Fibroblast of the aortic adventitia (primary cell): Measurements from ENCODE around the gene GAL. TPM values are rescaled to one million over a fixed set of nuclear protein-coding genes. Genes with fewer than 3 reads are reported as not detected.

Source experiments
- DNase-seq: peaks from one replicate; pipeline ENCODE4 v3.0.0-alpha.2; 2010; ENCODE audit warnings: low read depth
- H3K4me3 ChIP-seq: 2 replicates; pipeline ENCODE4 v1.5.1; 2011; ENCODE audit warnings: low read depth, mild to moderate bottlenecking, control low read depth, low read length, moderate library complexity
- CTCF ChIP-seq: IDR thresholded peaks from 2 replicates; pipeline ENCODE4 v1.5.1; 2011; ENCODE audit warnings: mild to moderate bottlenecking, low read length, control low read depth, inconsistent platforms; ENCODE audit not compliant: insufficient read depth
- total RNA-seq: library from RNA; depleted of rRNA; stranded (reverse); fragments of >200 nt; gene quantifications from 2 replicates; pipeline ENCODE4 v1.2.3, GENCODE V29; 2012; ENCODE audit warnings: low replicate concordance

GAL gene
- total RNA-seq, 1 donor: not detected

GRCh38 chr11:68687986-68688385, 3.6 kb downstream of the GAL start:
- no peak overlapping the region for H3K4me3 ChIP-seq
- no peak for TF ChIP-seq CTCF
- DNase-seq: no peak

DNA sequence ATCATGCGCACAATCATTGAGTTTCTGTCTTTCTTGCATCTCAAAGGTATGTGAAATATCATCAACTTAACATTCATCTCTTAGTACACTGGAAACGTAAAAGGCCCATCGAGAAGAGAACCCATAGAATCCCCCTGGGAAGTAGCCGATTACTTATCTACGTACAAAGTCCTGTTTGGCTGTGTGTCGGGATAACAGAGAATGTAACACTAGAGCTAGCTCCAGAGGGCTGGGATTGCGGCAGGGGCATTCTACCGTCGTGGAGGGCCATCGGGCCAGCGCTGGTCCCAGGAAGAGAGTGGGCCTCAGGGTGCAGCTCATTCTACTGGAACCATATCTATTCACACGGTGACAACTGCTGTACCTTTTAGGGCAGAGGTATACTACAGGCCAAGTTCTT, 4.5 kb downstream of the GAL start:
- no peak for DNase-seq
- no peak for TF ChIP-seq CTCF
- H3K4me3 ChIP-seq: no peak overlapping the region

DNA sequence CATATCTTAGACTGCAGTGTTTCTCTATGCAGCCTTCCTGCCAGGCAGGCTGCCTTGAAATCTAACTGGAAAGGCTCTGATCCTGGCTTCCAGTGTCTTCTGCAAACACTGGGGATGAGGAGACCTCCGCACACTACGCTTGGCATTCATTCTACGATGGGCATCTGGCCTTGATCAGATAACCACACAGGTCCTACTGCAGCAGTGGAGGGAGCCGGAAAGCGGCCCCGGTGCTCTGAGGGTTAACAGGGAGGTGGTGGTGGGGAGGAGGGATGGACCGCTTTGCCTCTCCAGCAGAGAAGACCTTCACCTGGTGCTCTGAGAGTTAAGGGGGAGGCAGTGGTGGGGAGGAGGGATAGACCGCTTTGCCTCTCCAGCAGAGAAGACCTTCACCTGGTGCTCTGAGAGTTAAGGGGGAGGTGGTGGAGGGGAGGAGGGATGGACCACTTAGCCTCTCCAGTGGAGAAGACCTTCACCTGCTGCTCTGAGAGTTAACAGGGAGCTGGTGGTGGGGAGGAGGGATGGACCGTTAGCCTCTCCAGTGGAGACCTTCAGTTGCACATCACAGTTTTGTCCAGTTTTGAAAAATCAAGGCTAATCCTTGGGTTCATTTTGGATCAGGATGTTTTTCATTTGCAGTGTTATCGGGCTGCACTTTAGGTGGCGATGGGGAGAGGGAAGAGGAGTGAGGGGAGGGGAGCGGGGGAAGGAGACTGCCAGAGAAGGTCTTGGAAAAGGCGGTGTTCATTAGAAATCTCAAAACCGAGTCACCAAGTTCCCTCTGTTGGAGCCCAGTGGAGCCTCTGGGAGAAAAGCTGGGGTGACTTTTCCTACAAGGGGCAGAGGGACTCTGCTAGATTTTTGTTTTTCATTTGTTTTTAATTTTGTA, 5.6 kb downstream of the GAL start:
- no peak overlapping the region for H3K4me3 ChIP-seq
- no peak for TF ChIP-seq CTCF
- DNase-seq: no peak

- DNase-seq: no peak
- H3K4me3 ChIP-seq: no peak overlapping the region
- TF ChIP-seq CTCF: no peak
These were observed 6.5 kb downstream of the GAL start for GRCh38 chr11:68690671-68691401.

DNA sequence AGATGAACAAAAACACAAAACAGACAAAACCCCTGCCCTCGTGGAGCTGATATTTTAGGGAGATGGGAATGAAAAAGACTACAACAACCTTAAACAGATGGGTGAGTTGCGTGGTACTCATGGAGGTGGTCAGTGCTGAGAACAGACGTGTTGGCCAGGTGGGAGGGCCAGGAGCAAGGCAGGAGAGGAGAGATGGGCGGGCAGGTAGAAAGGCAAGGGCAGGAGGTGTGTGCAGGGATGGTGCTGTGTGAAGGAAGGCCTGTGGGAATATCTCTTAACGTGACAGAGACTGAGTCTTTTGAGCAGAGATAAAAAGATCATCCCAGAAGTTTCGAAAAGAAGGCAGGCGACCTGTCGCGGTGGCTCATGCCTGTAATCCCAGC, 7.0 kb downstream of the GAL start:
- no peak for TF ChIP-seq CTCF
- DNase-seq: no peak
- no peak overlapping the region for H3K4me3 ChIP-seq

GRCh38 chr11:68692115-68692514, 7.8 kb downstream of the GAL start:
- DNase-seq: no peak
- no peak overlapping the region for H3K4me3 ChIP-seq
- no peak for TF ChIP-seq CTCF
